Smooth muscle cell (in vitro differentiated cells): ENCODE measurements around the gene THRAP3. TPM values are rescaled to one million over a fixed set of nuclear protein-coding genes. Genes with fewer than 3 reads are reported as not detected.

Experiments
- DNase-seq: peaks from one replicate; lab custom pipeline; 2025; ENCODE audit not compliant: unreplicated experiment; lab: John Stamatoyannopoulos, UW
- H2AFZ ChIP-seq: fragments of 200-600 bp; sonication (generic); 2 replicates; pipeline ENCODE4 v1.6.0; 2016; ENCODE audit warnings: antibody characterized with exemption, low read depth, mild to moderate bottlenecking
- H3F3A ChIP-seq: fragments of 200-600 bp; sonication (generic); 2 replicates; pipeline ENCODE4 v1.6.0; 2017; ENCODE audit warnings: antibody characterized with exemption, low read depth
- H3K27ac ChIP-seq: fragments of 200-600 bp; sonication (generic); 2 replicates; pipeline ENCODE4 v1.5.1; 2016; ENCODE audit warnings: low read depth, mild to moderate bottlenecking
- H3K27me3 ChIP-seq: fragments of 200-600 bp; sonication (generic); 2 replicates; pipeline ENCODE4 v1.6.1; 2016; ENCODE audit warnings: low read depth, mild to moderate bottlenecking
- H3K36me3 ChIP-seq: fragments of 200-600 bp; sonication (generic); 2 replicates; pipeline ENCODE4 v1.5.1; 2016; ENCODE audit warnings: low read depth
- H3K4me1 ChIP-seq: fragments of 200-600 bp; sonication (generic); 2 replicates; pipeline ENCODE4 v1.5.1; 2016; ENCODE audit warnings: low read depth
- H3K4me2 ChIP-seq: fragments of 200-600 bp; sonication (generic); 2 replicates; pipeline ENCODE4 v1.6.0; 2016; ENCODE audit warnings: mild to moderate bottlenecking
- H3K4me3 ChIP-seq: fragments of 200-600 bp; sonication (generic); 2 replicates; pipeline ENCODE4 v1.5.1; 2016; ENCODE audit warnings: mild to moderate bottlenecking
- H3K79me2 ChIP-seq: fragments of 200-600 bp; sonication (generic); 2 replicates; pipeline ENCODE4 v1.6.0; 2016; ENCODE audit warnings: low read depth, mild to moderate bottlenecking
- H3K9ac ChIP-seq: fragments of 200-600 bp; sonication (generic); 2 replicates; pipeline ENCODE4 v1.6.0; 2016; ENCODE audit warnings: low read depth
- H3K9me3 ChIP-seq: fragments of 200-600 bp; sonication (generic); replicated peaks from 2 replicates; pipeline ENCODE4 v1.5.1; 2016; ENCODE audit warnings: low read depth
- H4K20me1 ChIP-seq: fragments of 200-600 bp; sonication (generic); 2 replicates; pipeline ENCODE4 v1.6.0; 2016; ENCODE audit warnings: low read depth
- WGBS: methylation state at CpG from one replicate; pipeline ENCODE4 v1.1.7; 2016; ENCODE audit warnings: low lambda C conversion rate; 5-methylcytosine and 5-hydroxymethylcytosine counted together
- polyA plus RNA-seq: library from polyadenylated mRNA; unstranded; fragments of >200 nt; fragmentation: Nextera tagmentation; extraction: Ambion mirVana; gene quantifications from 2 replicates; pipeline ENCODE4 v1.2.1, GENCODE V29; 2016
- total RNA-seq: library from RNA; depleted of rRNA; stranded (reverse); fragments of >200 nt; gene quantifications from 2 replicates; pipeline ENCODE4 v1.2.3, GENCODE V29; 2014
- TF ChIP-seq, protein P1 (sequence below): fragments of 200-600 bp; sonication (generic); IDR thresholded peaks from 2 replicates; pipeline ENCODE4 v1.5.1; 2017; ENCODE audit warnings: borderline replicate concordance, mild to moderate bottlenecking, antibody characterized with exemption; ENCODE audit not compliant: insufficient read depth, poor library complexity, severe bottlenecking

Gene THRAP3
- total and polyA plus RNA-seq, 2 experiments from 2014 or later: 45.1 to 60.5 TPM

DNA sequence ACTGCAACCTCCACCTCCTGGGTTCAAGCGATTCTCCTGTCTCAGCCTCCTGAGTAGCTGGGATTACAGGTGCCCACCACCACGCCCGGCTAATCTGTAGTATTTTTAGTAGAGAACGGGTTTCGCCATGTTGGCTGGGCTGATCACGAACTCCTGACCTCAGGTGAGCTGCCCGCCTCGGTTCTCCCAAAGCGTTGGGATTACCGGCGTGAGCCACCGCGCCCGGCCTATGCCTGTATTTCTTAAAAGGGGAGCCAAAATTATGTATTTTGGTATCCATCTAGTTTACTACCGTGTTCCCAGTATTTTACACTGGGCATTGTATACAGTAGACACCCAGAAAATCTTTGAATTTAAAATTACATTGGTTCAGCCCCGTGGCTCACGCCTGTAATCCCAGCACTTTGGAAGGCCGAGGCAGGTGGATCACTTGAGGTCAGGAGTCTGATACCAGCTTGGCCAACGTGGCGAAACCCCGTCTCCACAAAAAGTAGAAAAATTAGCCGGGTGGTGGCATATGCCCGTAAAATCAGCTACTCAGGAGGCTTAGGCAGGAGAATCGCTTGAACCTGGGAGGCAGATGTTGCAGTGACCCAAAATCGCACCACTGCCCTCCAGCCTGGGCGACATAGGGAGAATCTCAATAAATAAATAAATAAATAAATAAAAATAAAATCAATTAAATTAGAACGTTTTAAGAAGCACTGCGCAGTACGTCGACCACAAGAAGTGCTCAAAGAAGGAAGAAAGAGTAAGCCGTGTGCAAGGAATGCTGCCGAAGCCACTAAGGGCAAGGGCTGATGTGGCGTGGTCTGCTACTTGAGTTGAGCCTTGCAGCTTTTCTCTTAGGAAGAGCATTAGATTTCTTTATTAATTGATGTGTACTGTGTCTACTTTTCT is 1.5 kb upstream of the THRAP3 start:
- WGBS: 90% methylated on average over 33 of the region's 33 CpGs
- peaks cover 32% of the 10 kb centered on the region for H4K20me1 ChIP-seq

DNA sequence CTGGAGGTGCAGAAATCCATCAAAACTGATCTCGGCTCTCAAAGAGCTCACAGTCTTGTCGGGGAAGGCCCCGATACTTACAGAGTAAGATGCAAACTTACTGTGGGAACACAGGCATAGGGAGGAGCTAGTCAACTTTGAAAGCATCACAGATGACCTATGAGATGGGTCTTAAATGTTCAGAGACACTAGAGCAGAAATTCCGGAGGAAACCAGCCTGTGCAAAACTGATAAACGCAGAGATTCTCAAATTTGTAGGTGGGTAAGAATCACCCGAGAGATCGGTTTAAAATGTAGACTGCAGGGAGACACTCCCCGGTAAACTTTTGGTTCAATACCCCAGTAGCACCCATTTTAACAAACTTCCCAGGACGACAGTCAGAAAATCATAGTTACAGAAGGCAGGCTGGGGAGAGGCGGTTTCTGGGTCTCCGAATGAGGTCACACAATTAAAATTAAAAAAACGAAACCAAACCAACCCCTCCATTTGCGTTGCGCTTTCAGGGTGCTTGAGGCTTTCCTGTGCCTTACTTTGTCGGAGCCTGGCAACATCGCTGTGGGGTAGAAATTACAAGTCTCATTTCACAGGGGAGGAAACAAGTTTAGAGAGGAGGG is 755 bp upstream of the THRAP3 start:
- Histone ChIP-seq H3K4me1 (peaks cover 23% of the 10 kb centered on the region), H2AFZ (peak overlapping the region; percentile 87), H3F3A (peaks cover 14% of the 10 kb centered on the region), H4K20me1 (peaks cover 40% of the 10 kb centered on the region), H3K4me2 (peak overlapping the region; percentile 92), H3K36me3 (no peaks in the 10 kb centered on the region), H3K27me3 (no peaks in the 10 kb centered on the region), H3K79me2 (peaks cover 41% of the 10 kb centered on the region), H3K9me3 (no peaks in the 10 kb centered on the region), H3K9ac (peak overlapping the region; percentile 93), H3K4me3 (peak overlapping the region; percentile 63), H3K27ac (peak overlapping the region; percentile 98)
- TF ChIP-seq, protein P1, sequence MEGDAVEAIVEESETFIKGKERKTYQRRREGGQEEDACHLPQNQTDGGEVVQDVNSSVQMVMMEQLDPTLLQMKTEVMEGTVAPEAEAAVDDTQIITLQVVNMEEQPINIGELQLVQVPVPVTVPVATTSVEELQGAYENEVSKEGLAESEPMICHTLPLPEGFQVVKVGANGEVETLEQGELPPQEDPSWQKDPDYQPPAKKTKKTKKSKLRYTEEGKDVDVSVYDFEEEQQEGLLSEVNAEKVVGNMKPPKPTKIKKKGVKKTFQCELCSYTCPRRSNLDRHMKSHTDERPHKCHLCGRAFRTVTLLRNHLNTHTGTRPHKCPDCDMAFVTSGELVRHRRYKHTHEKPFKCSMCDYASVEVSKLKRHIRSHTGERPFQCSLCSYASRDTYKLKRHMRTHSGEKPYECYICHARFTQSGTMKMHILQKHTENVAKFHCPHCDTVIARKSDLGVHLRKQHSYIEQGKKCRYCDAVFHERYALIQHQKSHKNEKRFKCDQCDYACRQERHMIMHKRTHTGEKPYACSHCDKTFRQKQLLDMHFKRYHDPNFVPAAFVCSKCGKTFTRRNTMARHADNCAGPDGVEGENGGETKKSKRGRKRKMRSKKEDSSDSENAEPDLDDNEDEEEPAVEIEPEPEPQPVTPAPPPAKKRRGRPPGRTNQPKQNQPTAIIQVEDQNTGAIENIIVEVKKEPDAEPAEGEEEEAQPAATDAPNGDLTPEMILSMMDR: no peak
- DNase-seq: no peak
- 13% methylated on average over 16 of the region's 16 CpGs for WGBS

More for the DNA sequence above, 1.5 kb upstream of the THRAP3 start:
- Histone ChIP-seq H3K36me3 (no peaks in the 10 kb centered on the region), H3F3A (peaks cover 14% of the 10 kb centered on the region), H2AFZ (peak overlapping the region; percentile 87), H3K27ac (peak overlapping the region; percentile 98), H3K9me3 (no peaks in the 10 kb centered on the region), H3K4me3 (peak overlapping the region; percentile 63), H3K4me2 (peak overlapping the region; percentile 92), H3K79me2 (peaks cover 34% of the 10 kb centered on the region), H3K9ac (peak overlapping the region; percentile 93), H3K4me1 (peaks cover 23% of the 10 kb centered on the region), H3K27me3 (no peaks in the 10 kb centered on the region)
- TF ChIP-seq, protein P1: no peak
- no peak for DNase-seq

DNA sequence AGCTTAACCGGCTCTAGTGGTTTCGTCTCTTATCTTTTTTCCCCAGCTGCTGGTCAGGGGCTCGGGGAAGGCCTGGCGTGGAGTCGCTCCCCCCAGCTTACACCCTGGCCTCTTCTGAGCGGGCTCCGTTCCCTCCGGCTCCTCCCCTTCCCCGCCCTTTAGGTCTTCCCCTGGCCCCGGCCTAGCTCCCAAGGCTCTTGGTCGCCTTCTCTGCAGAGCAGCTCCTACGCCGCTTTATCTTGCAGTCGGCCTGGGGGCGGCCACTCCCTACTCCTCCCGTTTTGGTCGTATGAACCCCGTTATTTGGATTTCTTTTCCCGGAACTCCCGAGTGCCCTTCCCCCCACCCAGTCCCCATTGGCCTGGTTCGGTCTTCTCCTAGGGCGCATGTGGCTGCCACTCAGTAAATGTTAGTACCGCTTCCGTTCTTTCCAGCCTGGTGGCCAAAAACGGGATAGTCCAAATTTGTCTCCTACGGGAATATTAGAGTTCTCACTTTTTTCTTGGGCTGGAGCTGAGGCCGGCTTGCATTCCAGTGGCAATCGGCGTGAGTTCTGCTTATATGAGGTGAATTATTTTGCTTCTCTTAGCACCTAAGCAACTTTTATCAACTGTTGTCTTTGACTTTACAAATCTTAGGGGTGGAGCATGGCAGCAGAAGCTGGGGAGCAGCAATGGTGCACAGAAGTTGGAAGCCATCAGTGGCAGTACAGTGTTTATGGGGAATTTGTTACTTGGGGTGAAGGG is 467 bp downstream of the THRAP3 start:
- peak; percentile 92 for DNase-seq
- H3K4me2 ChIP-seq: peak overlapping the region; percentile 84
- peaks cover 52% of the 10 kb centered on the region for H4K20me1 ChIP-seq
- no peaks in the 10 kb centered on the region for H3K36me3 ChIP-seq
- H3K27ac ChIP-seq: peak overlapping the region; percentile 98
- peak overlapping the region; percentile 63 for H3K4me3 ChIP-seq
- peaks cover 14% of the 10 kb centered on the region for H3F3A ChIP-seq
- peaks cover 54% of the 10 kb centered on the region for H3K79me2 ChIP-seq
- H3K9me3 ChIP-seq: no peaks in the 10 kb centered on the region
- H3K4me1 ChIP-seq: peaks cover 23% of the 10 kb centered on the region
- under 1% methylated on average over 24 of the region's 29 CpGs for WGBS
- H3K9ac ChIP-seq: peak overlapping the region; percentile 97
- TF ChIP-seq, protein P1: peak; percentile 41
- no peaks in the 10 kb centered on the region for H3K27me3 ChIP-seq
- H2AFZ ChIP-seq: peak overlapping the region; percentile 77
